Measurements from ENCODE around the gene APP.

The APP gene

GRCh38 chr21:26052057-26052456 is 118.5 kb downstream of the APP start:
- TF ChIP-seq CTCF (IDR thresholded peaks at IDR 0.05; ENCODE audit: extremely low read depth, missing control alignments) = no peak

GRCh38 chr21:26050857-26051256 is 119.7 kb downstream of the APP start:
- no peak for TF ChIP-seq CTCF (IDR thresholded peaks at IDR 0.05; ENCODE audit: extremely low read depth, missing control alignments)

More at GRCh38 chr21:26052057-26052456, 118.5 kb downstream of the APP start:
- no peak for DNase-seq (ENCODE audit: low spot score)

GRCh38 chr21:26049803-26050202 is 120.8 kb downstream of the APP start:
- DNase-seq (ENCODE audit: low spot score) = no peak
- no peak for TF ChIP-seq CTCF (IDR thresholded peaks at IDR 0.05; ENCODE audit: extremely low read depth, missing control alignments)

More at GRCh38 chr21:26050857-26051256, 119.7 kb downstream of the APP start:
- DNase-seq (ENCODE audit: low spot score) = no peak

- TF ChIP-seq CTCF (IDR thresholded peaks at IDR 0.05; ENCODE audit: extremely low read depth, missing control alignments) = no peak
Measured at GRCh38 chr21:26047279-26047967, 123.1 kb downstream of the APP start.

GRCh38 chr21:26043891-26044290 is 126.7 kb downstream of the APP start:
- DNase-seq (ENCODE audit: low spot score) = no peak
- TF ChIP-seq CTCF (IDR thresholded peaks at IDR 0.05; ENCODE audit: extremely low read depth, missing control alignments) = no peak

More at GRCh38 chr21:26047279-26047967, 123.1 kb downstream of the APP start:
- DNase-seq (ENCODE audit: low spot score) = no peak

- no peak for DNase-seq (ENCODE audit: low spot score)
- no peak for TF ChIP-seq CTCF (IDR thresholded peaks at IDR 0.05; ENCODE audit: extremely low read depth, missing control alignments)
Measured at GRCh38 chr21:26042181-26042876, 128.2 kb downstream of the APP start.

GRCh38 chr21:26041431-26042180 is 129.0 kb downstream of the APP start:
- no peak for DNase-seq (ENCODE audit: low spot score)
- TF ChIP-seq CTCF (IDR thresholded peaks at IDR 0.05; ENCODE audit: extremely low read depth, missing control alignments) = no peak
